Measurements from ENCODE around the gene TMIE.

- TF ChIP-seq POLR2A (IDR thresholded peaks at IDR 0.05; ENCODE audit: low read depth, low read length) (no peak), CTCF (conservative IDR thresholded peaks at IDR 0.05; ENCODE audit: low read depth, low read length) (no peak), SMC3 (IDR thresholded peaks at IDR 0.05; ENCODE audit: low read depth, low read length) (no peak), RCOR1 (IDR thresholded peaks at IDR 0.05; ENCODE audit: insufficient replicate concordance, low read length) (no peak), CEBPB (IDR thresholded peaks at IDR 0.05; ENCODE audit: low read depth, low read length) (no peak)
These were observed 18.6 kb downstream of the TMIE start for GRCh38 chr3:46719735-46720271.

Measured in IMR-90 (cell line).